ENCODE measurements around the gene IQGAP2.
A peak's percentile ranks its signal among the peaks of the same experiment; 100 is the strongest.

The IQGAP2 gene

GRCh38 chr5:76693141-76693540, 290.1 kb downstream of the IQGAP2 start:
- no peak for DNase-seq

- DNase-seq = no peak
These were observed 291.2 kb downstream of the IQGAP2 start for GRCh38 chr5:76694317-76694716.

- no peak for DNase-seq
These were observed 292.3 kb downstream of the IQGAP2 start for GRCh38 chr5:76695346-76695745.

- DNase-seq = no peak
These were observed 293.2 kb downstream of the IQGAP2 start for GRCh38 chr5:76696251-76696650.

- no peak for DNase-seq
These were observed 294.6 kb downstream of the IQGAP2 start for GRCh38 chr5:76697670-76698069.

- no peak for DNase-seq
These were observed 297.5 kb downstream of the IQGAP2 start for GRCh38 chr5:76700571-76700970.

- DNase-seq = no peak
These were observed 298.2 kb downstream of the IQGAP2 start for GRCh38 chr5:76701298-76701697.

- DNase-seq = no peak
These were observed 300.6 kb downstream of the IQGAP2 start for GRCh38 chr5:76703707-76704106.

GRCh38 chr5:76704131-76704663, 301.1 kb downstream of the IQGAP2 start:
- no peak for DNase-seq

- DNase-seq = no peak
These were observed 302.5 kb downstream of the IQGAP2 start for GRCh38 chr5:76705574-76705973.

GRCh38 chr5:76709762-76710161, 306.7 kb downstream of the IQGAP2 start:
- no peak for DNase-seq

GRCh38 chr5:76710991-76711390, 307.9 kb downstream of the IQGAP2 start:
- no peak for DNase-seq

GRCh38 chr5:76714751-76715485, 311.8 kb downstream of the IQGAP2 start:
- no peak for DNase-seq

- no peak for DNase-seq
These were observed 312.3 kb downstream of the IQGAP2 start for GRCh38 chr5:76715486-76715735.

- DNase-seq = peak; percentile 32
These were observed 312.8 kb downstream of the IQGAP2 start, which contains the start of gene F2R for GRCh38 chr5:76715736-76716455. Gene F2R, plus strand, starts transcription at chr5:76716126. Its CDS starts 182 bp downstream, at chr5:76716308.

- no peak for DNase-seq
These were observed 313.5 kb downstream of the IQGAP2 start for GRCh38 chr5:76716456-76717157.

GRCh38 chr5:76717222-76718083, 314.4 kb downstream of the IQGAP2 start:
- DNase-seq = no peak

- no peak for DNase-seq
These were observed 315.3 kb downstream of the IQGAP2 start for GRCh38 chr5:76718381-76718832.

GRCh38 chr5:76718880-76719279, 315.8 kb downstream of the IQGAP2 start:
- DNase-seq = no peak

- DNase-seq = no peak
These were observed 318.0 kb downstream of the IQGAP2 start for GRCh38 chr5:76720988-76721569.

GRCh38 chr5:76723266-76723665, 320.2 kb downstream of the IQGAP2 start:
- no peak for DNase-seq

- DNase-seq = no peak
These were observed 320.8 kb downstream of the IQGAP2 start for GRCh38 chr5:76723906-76724305.
